ENCODE data around the gene FBLN7. TPM values are rescaled to one million over a fixed set of nuclear protein-coding genes. Genes with fewer than 3 reads are reported as not detected.
A peak's percentile ranks its signal among the peaks of the same experiment; 100 is the strongest.
"Not testable (repeated sequence)": the region's sequence is repeated elsewhere in the genome, so short reads cannot be mapped to it uniquely, and the experiment has no call there.

Gene FBLN7
- total RNA-seq, 6 experiments from 2014 or later, result 1.2 to 5.4 (median 2.9) TPM

GRCh38 chr2:112201696-112202430, 63.7 kb downstream of the FBLN7 start:
- H3K4me1 ChIP-seq, result peaks cover 0 to 7% (median 2%) of the 10 kb centered on the region in 4 donors
- H3K27me3 ChIP-seq, result no peaks in the 10 kb centered on the region
- H3K27ac ChIP-seq, result no peak overlapping the region
- intact Hi-C loops (cut with DNase I), result no loop called here
- 44% methylated on average over 3 of the region's 3 CpGs for WGBS (ENCODE audit: insufficient coverage, low coverage, low lambda C conversion rate, missing lambda C conversion rate)
- H3K9me3 ChIP-seq, result peaks cover 0 to 10% (median 0%) of the 10 kb centered on the region in 4 donors
- TF ChIP-seq, protein P1, sequence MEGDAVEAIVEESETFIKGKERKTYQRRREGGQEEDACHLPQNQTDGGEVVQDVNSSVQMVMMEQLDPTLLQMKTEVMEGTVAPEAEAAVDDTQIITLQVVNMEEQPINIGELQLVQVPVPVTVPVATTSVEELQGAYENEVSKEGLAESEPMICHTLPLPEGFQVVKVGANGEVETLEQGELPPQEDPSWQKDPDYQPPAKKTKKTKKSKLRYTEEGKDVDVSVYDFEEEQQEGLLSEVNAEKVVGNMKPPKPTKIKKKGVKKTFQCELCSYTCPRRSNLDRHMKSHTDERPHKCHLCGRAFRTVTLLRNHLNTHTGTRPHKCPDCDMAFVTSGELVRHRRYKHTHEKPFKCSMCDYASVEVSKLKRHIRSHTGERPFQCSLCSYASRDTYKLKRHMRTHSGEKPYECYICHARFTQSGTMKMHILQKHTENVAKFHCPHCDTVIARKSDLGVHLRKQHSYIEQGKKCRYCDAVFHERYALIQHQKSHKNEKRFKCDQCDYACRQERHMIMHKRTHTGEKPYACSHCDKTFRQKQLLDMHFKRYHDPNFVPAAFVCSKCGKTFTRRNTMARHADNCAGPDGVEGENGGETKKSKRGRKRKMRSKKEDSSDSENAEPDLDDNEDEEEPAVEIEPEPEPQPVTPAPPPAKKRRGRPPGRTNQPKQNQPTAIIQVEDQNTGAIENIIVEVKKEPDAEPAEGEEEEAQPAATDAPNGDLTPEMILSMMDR (IDR thresholded peaks at IDR 0.05), result no peak
- no peak for TF ChIP-seq POLR2A (IDR thresholded peaks at IDR 0.05)
- H3K36me3 ChIP-seq, result no peaks in the 10 kb centered on the region
- ATAC-seq (peak in 3 of 4 donors; percentile 39 to 91 (median 43)), DNase-seq (no peak)
- H3K4me3 ChIP-seq, result no peak overlapping the region

GRCh38 chr2:112204411-112204810, 66.2 kb downstream of the FBLN7 start:
- Histone ChIP-seq H3K27ac (no peak overlapping the region), H3K36me3 (no peaks in the 10 kb centered on the region), H3K27me3 (no peaks in the 10 kb centered on the region), H3K4me1 (peaks cover 0 to 7% (median 2%) of the 10 kb centered on the region in 4 donors), H3K4me3 (no peak overlapping the region), H3K9me3 (peaks cover 0 to 10% (median 0%) of the 10 kb centered on the region in 4 donors)
- ATAC-seq, result no peak
- DNase-seq, result no peak
- TF ChIP-seq POLR2A (IDR thresholded peaks at IDR 0.05), result no peak
- TF ChIP-seq, protein P1 (IDR thresholded peaks at IDR 0.05), result no peak
- 89% methylated on average over 2 of the region's 2 CpGs for WGBS (ENCODE audit: insufficient coverage, low coverage, low lambda C conversion rate, missing lambda C conversion rate)
- intact Hi-C loops (cut with DNase I), result no loop called here

GRCh38 chr2:112207905-112208304, 69.7 kb downstream of the FBLN7 start:
- H3K27me3 ChIP-seq; H3K27ac ChIP-seq; DNase-seq; H3K36me3 ChIP-seq; H3K9me3 ChIP-seq; H3K4me3 ChIP-seq; ATAC-seq; H3K4me1 ChIP-seq; intact Hi-C loops (cut with DNase I): not testable (repeated sequence)
- 88% methylated on average over 3 of the region's 3 CpGs for WGBS (ENCODE audit: insufficient coverage, low coverage, low lambda C conversion rate, missing lambda C conversion rate)

GRCh38 chr2:112216167-112216566, 78.0 kb downstream of the FBLN7 start:
- 69% methylated on average over 3 of the region's 3 CpGs for WGBS (ENCODE audit: insufficient coverage, low coverage, low lambda C conversion rate, missing lambda C conversion rate)
- TF ChIP-seq, protein P1 (IDR thresholded peaks at IDR 0.05), result peak in 3 of 4 donors; percentile 34 to 38 (median 35)
- no peak for TF ChIP-seq POLR2A (IDR thresholded peaks at IDR 0.05)

DNA sequence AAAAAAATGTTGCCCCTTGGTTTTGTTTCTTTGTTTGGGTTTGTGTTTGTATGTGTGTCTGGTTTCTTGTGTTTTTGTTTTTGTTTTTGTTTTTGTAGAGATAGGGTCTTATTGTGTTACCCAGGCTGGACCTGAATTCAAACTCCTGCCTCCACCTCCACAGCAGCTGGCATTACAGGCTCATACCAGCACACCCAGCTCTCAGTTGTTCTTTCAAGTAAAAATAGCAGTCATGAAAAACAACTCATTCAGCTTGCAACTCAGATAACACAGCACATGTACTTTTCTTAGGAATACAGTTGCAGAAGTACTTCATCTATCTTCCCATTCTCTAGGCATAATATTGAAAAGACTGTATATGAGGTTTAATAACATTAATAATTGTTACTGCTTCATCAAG, 79.7 kb downstream of the FBLN7 start:
- intact Hi-C loops (cut with DNase I), result no loop called here
- no peak for TF ChIP-seq POLR2A (IDR thresholded peaks at IDR 0.05)
- TF ChIP-seq, protein P1 (IDR thresholded peaks at IDR 0.05), result no peak
- Histone ChIP-seq H3K4me1 (no peaks in the 10 kb centered on the region), H3K27me3 (no peaks in the 10 kb centered on the region), H3K9me3 (no peaks in the 10 kb centered on the region), H3K27ac (no peak overlapping the region), H3K4me3 (no peak overlapping the region), H3K36me3 (no peaks in the 10 kb centered on the region)
- ATAC-seq (no peak), DNase-seq (no peak)

More at GRCh38 chr2:112216167-112216566, 78.0 kb downstream of the FBLN7 start:
- Histone ChIP-seq H3K4me3 (no peak overlapping the region), H3K4me1 (no peaks in the 10 kb centered on the region), H3K27me3 (no peaks in the 10 kb centered on the region), H3K36me3 (no peaks in the 10 kb centered on the region), H3K9me3 (no peaks in the 10 kb centered on the region), H3K27ac (no peak overlapping the region)
- DNase-seq (no peak), ATAC-seq (peak in 3 of 4 donors; percentile 42 to 67 (median 59))
- intact Hi-C loops (cut with DNase I), result no loop called here

Measured in right lobe of liver (tissue), 6 donors.